Activated T-cell treated with anti-CD3 and anti-CD28 coated beads for 1 hour (primary cell): Measurements from ENCODE around the gene OR6J1.
"Not testable (repeated sequence)": the region's sequence is repeated elsewhere in the genome, so short reads cannot be mapped to it uniquely, and the experiment has no call there.

Source experiments
- DNase-seq: peaks from one replicate; pipeline ENCODE4 v3.0.0-alpha.2; 2020; ENCODE audit warnings: low read depth

Gene OR6J1

DNA sequence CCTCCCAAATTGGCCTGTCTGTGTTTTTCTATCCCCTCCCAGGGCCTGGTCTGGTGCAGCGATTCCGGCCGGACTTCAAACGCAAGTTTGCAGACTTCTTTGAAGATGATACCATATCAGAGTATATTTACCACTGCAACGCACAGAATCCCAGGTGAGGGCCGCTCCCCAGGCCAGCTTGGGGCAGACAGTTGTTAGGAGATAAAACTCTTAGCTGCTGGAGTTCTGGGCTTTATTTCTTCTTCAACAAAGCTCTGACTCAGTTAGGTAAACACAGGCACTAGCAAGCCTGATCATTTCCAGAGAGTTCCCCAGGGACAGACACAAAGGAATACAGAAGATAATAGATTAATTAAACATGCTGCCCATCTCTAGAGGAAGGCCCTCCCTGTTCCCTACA lies 37.8 kb downstream of the OR6J1 start:
- no peak for DNase-seq

DNA sequence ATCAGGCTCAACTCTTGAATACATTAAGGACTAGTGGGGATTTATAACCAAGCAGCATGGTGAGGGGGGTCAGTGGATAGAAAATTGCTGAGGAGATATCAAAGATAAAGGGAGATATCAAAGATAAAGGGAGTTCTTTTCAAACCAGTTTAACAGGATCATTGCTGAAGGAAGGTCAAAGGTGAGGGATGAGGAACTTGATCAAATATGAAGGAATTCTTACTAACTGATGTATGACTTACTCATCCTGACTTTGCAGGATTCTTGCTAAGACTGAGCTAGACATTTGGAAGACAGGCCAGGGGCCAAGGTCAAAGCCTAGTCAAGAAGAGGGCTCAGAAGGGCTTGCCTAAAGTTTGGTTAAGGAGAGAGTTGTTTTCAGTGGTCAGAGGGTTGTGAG lies 41.3 kb downstream of the OR6J1 start:
- DNase-seq = no peak

DNA sequence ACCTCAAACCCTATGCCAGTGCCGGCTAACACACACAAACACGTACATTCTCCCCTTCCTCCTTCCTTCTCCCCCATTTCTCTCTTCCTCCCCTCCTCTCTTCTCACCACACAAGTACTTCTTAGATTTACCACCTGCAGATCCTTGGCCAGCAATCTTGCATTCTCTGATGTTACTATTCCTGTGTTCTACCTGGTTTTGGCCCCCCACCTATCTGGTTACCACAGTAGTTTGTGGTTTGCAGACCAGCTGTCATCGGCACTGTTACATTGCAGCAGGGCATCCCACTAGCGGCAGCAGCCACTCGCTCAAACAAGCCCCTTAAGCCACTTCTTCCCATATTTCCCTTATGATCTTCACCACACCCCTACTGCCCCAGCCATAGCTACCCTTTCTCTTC lies 42.2 kb downstream of the OR6J1 start:
- no peak for DNase-seq

DNA sequence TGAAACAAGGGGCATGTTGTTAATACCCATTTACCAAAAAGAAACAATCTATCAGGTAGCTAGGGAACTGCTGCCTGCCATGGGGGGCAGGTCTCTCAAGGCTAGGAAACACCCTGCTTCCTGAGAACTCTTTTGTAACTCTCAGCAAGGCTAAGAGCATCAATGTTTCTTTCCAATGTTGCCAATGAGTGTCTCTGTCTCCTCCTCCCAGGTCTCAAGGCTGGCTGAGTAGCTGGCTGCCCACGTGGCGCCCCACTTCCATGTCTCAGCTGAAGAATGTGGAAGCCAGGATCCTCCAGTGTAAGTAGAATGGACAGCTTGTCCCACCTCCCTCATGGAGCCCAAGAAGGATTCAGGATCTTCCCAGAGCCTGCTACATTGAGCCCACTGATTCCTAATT lies 42.7 kb downstream of the OR6J1 start:
- DNase-seq = no peak

DNA sequence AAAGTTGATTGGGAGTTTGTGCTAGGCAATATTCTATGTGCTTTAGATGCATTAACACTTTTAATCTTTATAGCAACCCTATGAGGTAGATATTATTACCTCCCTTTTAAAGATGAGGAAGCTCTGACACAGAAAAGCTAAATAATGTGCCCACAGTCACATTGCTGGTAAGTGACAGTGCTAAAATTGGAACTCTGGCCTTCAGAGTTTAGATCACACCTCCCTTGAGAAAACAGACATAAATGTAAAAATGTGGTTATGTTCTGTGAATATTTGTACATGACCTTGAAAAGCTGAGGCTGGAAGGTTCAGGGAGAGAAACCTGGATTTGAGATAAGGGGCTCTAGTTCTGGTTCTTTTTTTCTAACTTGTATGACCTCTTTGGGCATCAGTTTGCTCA lies 44.1 kb downstream of the OR6J1 start:
- DNase-seq = no peak

DNA sequence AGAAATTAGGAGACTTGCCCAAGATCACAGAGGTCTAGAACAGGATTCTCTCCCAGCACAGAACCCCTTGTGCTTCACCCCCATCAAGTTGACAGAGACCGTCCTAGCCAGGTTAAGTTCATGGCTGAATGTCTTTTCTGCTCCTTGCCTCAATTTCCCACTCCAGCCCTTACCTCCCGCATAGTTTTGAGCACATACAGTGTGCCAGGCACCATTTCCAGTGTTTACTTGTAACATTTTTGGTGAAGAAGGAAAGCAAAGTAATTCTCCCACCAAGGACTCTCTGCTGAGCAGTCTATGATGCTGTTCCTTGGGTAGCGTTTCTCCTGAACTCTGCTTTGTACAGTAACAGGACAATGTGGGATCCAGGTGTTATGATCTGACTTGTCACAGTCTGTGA lies 44.8 kb downstream of the OR6J1 start:
- no peak for DNase-seq

DNA sequence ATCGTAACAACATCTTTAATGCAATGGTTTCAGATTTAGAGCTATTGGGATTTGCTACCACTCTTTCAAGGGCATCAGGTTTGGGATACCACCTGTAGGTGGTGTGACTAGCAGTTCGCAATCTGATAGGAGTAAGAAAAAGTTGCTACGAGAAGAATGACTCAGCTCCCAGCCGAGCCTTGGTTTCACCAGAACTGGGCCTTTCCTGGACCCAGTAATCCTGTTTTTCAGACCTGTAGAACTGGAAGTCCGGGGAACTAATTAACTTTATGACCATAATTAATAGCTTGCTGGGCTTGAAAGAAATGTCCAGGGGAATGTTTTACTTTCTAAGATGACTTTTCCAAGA lies 45.3 kb downstream of the OR6J1 start:
- DNase-seq = no peak

DNA sequence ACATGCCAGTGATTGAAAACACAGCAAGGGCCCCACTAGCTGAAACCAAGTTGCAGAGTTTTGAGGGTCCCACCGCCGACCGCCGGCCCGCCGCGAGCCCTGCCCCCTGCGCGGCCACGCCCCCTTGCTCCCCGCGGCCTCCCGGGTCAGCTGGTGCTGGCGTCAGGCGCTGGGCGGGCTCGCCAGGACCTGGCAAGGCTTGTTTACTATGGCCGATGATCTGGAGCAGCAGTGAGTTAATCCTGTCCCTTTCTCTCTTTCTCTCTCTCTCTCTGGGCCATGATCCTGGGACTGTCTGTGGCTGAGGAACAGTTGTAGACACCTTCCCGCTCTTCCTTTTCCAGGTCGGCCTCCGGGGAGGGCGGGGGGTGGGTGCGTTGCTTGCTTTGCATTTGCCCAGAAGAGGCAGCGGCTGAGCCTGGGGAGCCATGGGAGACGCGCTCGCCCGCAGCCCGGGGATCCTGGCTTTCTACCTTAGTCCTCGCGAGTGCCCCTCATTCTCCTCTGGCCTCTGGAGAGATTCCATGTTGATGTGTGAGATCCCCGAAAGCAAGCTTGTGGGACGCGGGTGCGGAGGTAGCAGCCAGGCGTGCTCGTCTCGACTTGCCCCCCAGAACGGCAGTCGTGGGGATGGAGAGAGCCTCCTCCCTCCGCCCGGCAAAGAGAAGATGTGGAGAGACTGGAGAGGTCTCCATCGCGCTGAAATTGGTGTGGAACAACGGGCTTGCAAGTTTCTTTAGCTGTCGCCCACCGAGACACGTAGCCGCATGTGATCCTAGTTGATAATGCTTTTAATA lies 45.9 kb downstream of the OR6J1 start, which contains the start of gene ABHD4:
TSS of gene ABHD4 (plus strand) at position 202 of the 797 bp plus-strand sequence. CDS start at position 209, 7 bp downstream.
- DNase-seq = peak; percentile 42

DNA sequence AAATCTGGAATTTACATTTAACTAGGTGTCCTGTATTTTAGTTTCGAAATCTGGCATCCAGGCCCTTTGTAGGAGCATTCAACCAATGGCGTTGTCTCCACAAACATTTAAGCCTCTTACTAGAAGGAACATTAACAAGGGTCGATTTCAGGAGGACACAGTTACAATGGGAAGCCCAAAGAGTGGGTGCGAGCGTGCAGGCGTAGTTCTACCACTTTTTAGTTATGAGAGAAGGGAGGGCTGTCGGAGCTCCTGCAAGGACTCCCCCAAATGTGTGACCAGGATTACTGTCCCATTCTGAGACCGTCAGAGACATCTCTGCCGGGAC lies 46.4 kb downstream of the OR6J1 start:
- no peak for DNase-seq

DNA sequence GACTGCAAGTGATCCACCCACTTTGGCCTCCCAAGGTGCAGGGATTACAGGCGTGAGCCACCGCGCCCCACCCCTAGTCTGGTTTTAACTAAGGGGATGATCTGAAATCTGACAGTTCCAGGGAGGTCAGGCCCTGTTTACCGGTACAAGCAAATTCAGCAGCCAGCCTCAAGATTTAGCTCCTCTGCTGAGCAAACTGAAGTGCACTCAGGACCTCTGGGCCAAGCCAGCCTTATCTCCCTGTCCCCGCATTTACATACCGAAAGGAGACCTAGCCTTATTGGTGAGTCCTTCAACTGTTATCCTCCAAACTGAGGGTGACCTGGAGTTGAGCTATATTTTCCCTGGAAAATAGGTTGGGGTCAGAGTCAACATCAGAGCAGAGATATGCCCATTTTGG lies 46.9 kb downstream of the OR6J1 start:
- no peak for DNase-seq

DNA sequence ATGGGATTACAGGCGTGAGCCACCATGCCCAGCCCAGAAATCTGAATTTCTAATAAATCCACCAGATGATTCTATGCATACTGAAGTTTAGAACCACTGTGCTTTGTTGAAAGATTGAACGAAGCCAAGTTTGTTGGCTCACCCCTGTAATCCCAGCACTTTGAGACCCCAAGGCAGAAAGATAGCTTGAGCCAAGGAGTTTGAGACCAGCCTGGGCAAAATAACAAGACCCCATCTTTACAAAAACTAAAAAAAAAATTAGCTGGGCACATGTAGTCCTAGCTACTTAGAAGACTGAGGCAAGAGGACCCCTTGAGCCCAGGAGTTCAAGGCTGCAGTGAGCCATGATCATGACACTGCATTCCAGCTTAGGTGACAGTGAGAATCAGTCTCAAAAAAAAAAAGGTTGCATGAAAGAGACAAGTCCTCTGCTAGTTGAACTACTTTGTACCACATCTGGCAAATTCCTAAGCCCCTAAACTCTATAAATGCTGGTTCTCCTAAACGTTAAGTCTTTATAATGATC lies 47.7 kb downstream of the OR6J1 start:
- DNase-seq = no peak

DNA sequence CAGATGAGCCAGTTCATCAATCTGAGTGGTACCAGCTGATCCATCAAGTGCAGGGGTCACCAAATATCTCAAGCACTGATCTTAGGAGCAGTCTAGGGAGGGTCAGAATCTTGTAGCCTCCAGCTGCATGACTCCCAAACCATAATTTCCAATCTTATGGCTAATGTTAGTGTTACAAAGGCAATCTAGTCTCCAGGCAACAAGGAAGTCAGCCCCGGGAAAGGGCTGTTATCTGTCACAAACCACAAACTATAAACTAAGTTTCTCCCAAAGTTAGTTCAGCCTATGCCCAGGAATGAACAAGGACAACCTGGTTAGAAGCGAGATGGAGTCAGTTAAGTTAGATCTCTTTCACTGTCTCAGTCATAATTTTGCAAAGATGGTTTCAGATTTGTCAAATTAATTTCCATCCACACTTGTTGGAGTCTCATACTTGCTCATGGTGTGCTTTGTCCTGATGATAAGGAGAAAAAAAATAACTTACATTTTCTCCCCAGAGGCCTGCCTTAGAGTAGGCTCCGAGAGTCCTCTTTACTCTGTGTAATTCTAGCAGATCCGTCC lies 49.9 kb downstream of the OR6J1 start:
- no peak for DNase-seq

DNA sequence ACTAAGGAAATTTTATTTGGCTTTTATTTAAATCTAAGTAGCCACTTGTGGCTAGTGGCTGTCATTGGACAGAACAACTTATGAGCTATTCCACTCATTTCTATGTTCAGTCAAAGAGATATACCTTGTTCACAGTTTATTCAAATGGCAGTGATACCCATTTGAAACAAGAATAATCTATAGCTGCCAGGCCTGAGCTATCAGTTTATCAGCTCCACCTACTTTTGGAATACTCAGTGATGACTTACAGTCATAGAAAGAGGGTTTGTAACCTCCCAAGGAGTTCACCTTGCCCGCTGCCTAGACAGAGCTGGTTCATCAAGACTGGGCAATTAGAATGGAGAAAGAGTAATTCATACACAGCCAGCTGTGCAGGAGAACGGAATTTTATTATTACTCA lies 50.6 kb downstream of the OR6J1 start:
- DNase-seq = no peak

DNA sequence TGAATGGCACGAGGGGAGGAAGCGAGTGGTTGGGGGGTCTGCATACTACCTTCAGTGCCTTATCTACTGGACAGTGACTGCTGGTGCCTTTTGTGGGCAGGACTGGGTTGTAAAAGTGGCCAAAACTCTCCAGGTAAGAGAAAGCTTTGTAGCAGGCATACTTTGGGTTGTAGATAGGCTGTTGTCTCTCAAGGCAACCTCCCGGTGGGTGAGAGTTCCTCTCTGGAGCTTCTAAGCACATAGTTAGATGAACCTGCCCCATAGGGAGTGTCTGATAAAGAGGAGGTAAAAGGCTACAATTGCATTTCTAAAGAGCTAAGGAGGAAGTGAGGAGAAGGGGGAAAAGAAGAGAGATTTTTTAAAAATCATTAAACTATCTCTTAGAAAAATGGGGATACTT lies 51.0 kb downstream of the OR6J1 start:
- no peak for DNase-seq

DNA sequence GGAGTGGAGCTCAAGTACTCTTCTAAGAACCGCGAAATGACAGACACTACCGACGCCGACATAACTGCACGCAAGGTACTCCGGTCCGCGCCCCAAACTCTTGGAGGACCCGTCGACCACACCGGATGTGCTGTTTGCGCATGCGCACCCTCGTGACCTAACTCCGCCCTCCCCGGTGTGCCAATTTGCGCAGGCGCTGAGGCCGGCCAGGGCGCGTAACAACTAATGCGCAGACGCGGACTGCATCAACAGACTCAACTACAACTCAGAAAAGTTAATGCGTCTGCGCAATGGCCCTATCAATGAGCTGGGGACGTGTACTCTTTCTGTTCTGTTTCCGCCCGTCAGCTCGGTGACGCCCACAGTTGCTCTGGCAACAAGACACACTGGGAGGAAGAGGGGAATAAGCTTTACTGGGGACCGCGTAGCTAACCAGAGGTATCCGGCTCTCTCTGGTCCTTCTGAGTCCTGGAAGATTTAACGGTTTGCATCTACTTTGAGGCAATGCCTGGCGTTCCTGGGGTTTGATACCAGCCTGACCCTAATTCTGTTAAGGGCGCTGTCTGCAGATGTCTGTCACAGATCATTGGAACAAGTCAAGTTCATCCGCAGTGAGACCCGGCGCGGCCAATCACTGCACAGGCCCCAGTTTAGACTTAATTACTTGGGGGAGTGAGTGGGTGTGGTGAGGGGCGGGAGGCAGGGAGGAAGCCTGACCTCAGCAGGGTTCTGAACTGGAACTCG lies 54.9 kb downstream of the OR6J1 start, which contains the start of gene DAD1:
TSS of gene DAD1 (minus strand) at position 129 of the 744 bp plus-strand sequence. CDS start at position 62, 67 bp downstream.
- DNase-seq = peak; percentile 100

DNA sequence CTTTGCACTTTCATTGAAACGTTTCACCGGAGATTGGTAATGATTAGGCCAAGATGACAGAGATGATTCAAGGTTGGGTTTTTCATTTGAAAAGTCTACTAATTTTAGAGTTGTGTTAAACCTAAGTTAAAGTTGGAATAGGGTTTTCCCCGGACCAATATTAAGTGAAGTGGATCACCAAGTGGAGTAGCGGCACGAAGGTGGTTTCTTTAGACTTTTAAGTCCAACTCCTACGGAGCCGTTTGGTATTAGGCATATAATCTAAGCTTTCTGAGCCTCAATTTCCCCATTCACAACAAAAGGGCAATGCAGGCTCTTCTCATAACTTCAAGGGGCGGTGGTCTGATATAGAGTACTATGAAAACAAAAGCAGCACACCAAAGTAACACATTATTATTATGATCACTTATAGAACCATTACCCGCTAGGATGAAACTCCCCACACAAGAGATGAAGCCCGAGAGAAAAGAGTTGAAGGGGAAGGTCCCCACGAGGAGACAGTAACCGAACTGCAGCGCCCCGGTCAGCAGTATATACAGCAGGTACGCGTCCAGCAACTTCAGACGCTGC lies 55.5 kb downstream of the OR6J1 start:
- DNase-seq = no peak

DNA sequence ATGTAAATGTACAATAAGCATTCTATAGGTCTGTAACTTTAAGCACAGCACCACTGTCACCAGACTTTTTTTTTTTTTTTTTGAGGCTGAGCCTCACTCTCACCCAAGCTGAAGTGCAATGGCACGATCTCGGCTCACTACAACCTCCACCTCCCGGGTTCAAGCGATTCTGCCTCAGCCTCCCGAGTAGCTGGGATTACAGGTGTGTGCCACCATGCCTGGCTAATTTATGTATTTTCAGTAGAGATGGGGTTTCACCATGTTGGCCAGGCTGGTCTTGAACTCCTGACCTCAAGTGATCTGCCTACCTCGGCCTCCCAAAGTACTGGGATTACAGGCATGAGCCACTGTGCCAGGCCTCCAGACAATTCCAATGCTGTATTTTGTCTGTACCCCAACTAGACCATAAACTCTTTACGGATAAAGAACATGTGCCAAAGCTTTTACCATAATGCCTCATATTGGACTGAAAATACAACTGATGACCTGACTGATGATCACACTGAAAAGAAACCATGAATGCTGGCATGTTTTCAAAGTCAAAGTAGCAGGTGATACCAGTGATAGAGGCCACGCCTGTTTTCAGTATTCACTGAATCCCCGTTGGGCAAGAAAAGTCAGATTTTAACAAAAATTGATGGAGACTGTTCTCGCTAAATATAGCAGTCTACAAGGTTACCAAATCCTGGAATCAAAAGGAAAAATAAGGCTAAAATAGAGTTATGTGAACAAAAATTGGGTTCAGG lies 56.3 kb downstream of the OR6J1 start:
- not testable (repeated sequence) for DNase-seq

DNA sequence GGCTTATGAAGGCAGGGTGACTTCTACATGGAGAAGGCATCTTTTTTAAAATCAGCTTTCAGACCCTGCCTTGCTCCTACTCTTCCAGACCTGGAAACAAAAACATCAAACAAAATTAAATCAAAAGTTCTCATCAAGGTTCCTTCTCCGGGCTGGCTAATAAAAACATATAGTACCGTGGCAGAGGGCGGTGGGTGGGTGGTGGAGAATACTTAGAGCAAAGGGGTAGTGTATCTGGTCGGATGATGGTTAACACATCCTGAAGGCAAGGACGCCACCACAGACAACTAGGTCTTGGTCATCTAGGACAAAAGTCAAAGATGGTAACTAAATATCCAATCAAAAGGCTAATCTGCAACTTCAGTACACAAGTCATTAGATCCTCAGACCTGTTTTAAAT lies 56.9 kb downstream of the OR6J1 start:
- DNase-seq = no peak

DNA sequence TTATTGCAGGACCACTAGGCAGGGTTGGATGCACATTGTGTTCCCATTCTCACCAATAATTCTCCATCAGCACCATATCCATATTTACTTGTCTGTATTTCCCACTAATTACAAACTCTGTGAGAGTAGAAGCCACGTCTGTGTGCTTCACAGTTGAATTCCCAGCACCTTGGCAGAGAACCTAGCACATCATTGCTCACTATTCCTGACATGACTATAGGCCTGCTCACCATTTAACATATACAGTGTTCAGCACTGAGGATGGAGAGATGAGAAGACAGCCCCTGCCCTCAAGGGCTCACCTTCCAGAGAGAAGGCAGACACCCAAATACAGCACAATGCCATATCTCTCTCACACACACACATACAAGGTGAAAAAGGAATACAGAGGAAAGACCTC lies 60.2 kb downstream of the OR6J1 start:
- DNase-seq = no peak
